SK-N-MC (cell line): ENCODE measurements around the gene ELAVL1.

Experiments
- DNase-seq: peaks from one replicate; pipeline ENCODE4 v3.0.0-alpha.2; 2011; ENCODE audit warnings: low read depth, low spot score
- H3K27ac ChIP-seq: fragments of 200-600 bp; sonication (generic); 2 replicates; pipeline ENCODE4 v1.5.1; 2016; ENCODE audit warnings: mixed run types
- H3K36me3 ChIP-seq: fragments of 200-600 bp; sonication (generic); 2 replicates; pipeline ENCODE4 v1.6.1; 2017; ENCODE audit warnings: antibody characterized with exemption, low read length, mixed read lengths; ENCODE audit not compliant: insufficient read depth
- H3K4me3 ChIP-seq: fragments of 200-600 bp; sonication (generic); 2 replicates; pipeline ENCODE4 v1.5.1; 2016
- H3K9ac ChIP-seq: fragments of 200-600 bp; sonication (generic); 2 replicates; pipeline ENCODE4 v1.8.0; 2017; ENCODE audit warnings: mixed run types, mixed read lengths; ENCODE audit not compliant: insufficient read length
- H3K9me3 ChIP-seq: fragments of 200-600 bp; sonication (generic); 2 replicates; pipeline ENCODE4 v1.6.1; 2017; ENCODE audit warnings: low read depth, mild to moderate bottlenecking, antibody characterized with exemption, low read length, moderate library complexity, mixed read lengths
- EZH2 ChIP-seq: fragments of 200-600 bp; sonication (generic); IDR thresholded peaks from one replicate; pipeline ENCODE4 v1.6.1; 2017; ENCODE audit warnings: antibody characterized with exemption
- FOXP2 ChIP-seq: optimal IDR thresholded peaks from 2 replicates; pipeline ENCODE3; 2011; ENCODE audit warnings: mild to moderate bottlenecking, moderate library complexity; ENCODE audit not compliant: insufficient read depth; ENCODE audit errors: extremely low read length, control extremely low read depth
- POLR2AphosphoS5 ChIP-seq: IDR thresholded peaks from 2 replicates; pipeline ENCODE4 v1.6.1; 2012; ENCODE audit warnings: mild to moderate bottlenecking, low read depth, low read length, borderline replicate concordance

The ELAVL1 gene

DNA sequence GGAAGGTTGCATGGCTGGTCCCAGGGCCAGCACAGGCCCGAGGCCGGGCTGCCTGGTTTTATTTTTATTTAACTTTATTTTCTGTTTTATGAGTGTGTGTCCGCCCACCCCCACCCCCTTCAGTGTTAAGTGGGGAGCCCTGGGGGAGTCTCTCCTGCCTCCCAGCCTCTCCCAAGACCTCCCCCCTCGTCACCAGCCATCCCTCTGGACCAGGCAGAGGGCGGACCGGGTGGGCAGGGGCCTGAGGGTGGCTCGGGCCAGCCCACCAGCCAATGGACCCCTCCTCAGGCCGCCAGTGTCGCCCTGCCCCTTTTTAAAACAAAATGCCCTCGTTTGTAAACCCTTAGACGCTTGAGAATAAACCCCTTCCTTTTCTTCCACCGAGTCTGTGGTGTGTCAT is 91.3 kb downstream of the ELAVL1 start:
- H3K27ac ChIP-seq = no peak overlapping the region
- H3K4me3 ChIP-seq = no peak overlapping the region
- no peaks in the 10 kb centered on the region for H3K9me3 ChIP-seq
- no peak for TF ChIP-seq EZH2
- no peak overlapping the region for H3K9ac ChIP-seq
- no peak for DNase-seq
- peaks cover 22% of the 10 kb centered on the region; the same call in 1 of the 2 replicates for H3K36me3 ChIP-seq

DNA sequence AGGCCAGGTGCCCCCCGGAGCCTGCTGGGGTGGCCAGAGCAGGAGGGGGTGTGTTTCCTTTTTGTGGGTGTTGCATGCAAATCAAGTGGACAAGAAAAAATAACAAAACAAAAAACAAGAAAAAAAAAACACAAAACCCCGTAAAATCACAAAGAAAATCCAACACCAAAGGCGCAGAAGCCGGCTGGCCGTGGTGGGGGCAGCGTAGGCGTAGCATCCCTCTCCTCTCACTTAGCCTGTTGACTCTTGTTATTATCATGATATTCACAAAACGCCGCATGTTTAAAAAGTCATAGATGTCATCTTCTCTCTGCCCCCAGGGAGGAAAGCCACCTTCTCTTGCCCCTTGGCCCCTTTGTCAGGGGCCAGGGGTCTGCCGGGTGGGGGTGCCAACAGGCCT is 91.8 kb downstream of the ELAVL1 start:
- Histone ChIP-seq H3K36me3 (peaks cover 22% of the 10 kb centered on the region; the same call in 1 of the 2 replicates), H3K4me3 (no peak overlapping the region), H3K27ac (no peak overlapping the region), H3K9ac (no peak overlapping the region), H3K9me3 (no peaks in the 10 kb centered on the region)
- DNase-seq = no peak
- no peak for TF ChIP-seq POLR2AphosphoS5
- TF ChIP-seq EZH2 = no peak
- no peak for TF ChIP-seq FOXP2

- H3K36me3 ChIP-seq = peaks cover 22% of the 10 kb centered on the region; the same call in 1 of the 2 replicates
- no peak for DNase-seq
- H3K27ac ChIP-seq = no peak overlapping the region
- H3K9ac ChIP-seq = no peak overlapping the region
- no peaks in the 10 kb centered on the region for H3K9me3 ChIP-seq
- no peak overlapping the region for H3K4me3 ChIP-seq
- TF ChIP-seq FOXP2 = no peak
- TF ChIP-seq POLR2AphosphoS5 = no peak
- TF ChIP-seq EZH2 = no peak
Measured at GRCh38 chr19:7912697-7913564, 92.5 kb downstream of the ELAVL1 start.

DNA sequence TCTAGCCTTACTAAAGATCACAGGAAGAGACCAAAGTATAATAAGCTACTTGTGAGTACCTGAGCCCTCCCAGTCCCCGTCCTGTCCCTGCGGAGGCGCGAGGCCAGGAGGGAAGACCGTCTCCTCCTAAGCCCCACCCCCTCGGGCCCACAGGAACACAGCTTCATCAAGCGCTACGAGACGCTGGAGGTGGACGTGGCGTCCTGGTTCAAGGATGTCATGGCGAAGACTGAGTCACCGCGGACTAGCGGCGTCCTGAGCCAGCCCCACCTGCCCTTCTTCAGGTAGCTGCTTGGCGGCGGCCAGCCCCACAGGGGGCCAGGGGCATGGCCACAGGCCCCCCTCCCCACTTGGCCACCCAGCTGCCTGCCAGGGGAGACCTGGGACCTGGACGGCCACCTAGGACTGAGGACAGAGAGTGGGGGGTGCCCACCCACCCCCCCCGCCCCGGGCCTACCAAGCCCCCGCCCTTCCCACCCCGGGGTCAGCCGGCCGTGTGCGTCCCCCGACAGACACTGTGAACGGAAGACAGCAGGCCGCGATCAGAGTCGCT is 93.2 kb downstream of the ELAVL1 start:
- Histone ChIP-seq H3K27ac (no peak overlapping the region), H3K9me3 (no peaks in the 10 kb centered on the region), H3K4me3 (no peak overlapping the region), H3K9ac (no peak overlapping the region), H3K36me3 (peaks cover 22% of the 10 kb centered on the region; the same call in 1 of the 2 replicates)
- DNase-seq = no peak
- TF ChIP-seq POLR2AphosphoS5 (no peak), FOXP2 (no peak), EZH2 (no peak)

- TF ChIP-seq POLR2AphosphoS5 = no peak
- Histone ChIP-seq H3K36me3 (peaks cover 22% of the 10 kb centered on the region; the same call in 1 of the 2 replicates), H3K9ac (no peak overlapping the region), H3K27ac (no peak overlapping the region), H3K9me3 (no peaks in the 10 kb centered on the region), H3K4me3 (no peak overlapping the region)
- DNase-seq = no peak
Measured at GRCh38 chr19:7911508-7912143, 93.8 kb downstream of the ELAVL1 start.

DNA sequence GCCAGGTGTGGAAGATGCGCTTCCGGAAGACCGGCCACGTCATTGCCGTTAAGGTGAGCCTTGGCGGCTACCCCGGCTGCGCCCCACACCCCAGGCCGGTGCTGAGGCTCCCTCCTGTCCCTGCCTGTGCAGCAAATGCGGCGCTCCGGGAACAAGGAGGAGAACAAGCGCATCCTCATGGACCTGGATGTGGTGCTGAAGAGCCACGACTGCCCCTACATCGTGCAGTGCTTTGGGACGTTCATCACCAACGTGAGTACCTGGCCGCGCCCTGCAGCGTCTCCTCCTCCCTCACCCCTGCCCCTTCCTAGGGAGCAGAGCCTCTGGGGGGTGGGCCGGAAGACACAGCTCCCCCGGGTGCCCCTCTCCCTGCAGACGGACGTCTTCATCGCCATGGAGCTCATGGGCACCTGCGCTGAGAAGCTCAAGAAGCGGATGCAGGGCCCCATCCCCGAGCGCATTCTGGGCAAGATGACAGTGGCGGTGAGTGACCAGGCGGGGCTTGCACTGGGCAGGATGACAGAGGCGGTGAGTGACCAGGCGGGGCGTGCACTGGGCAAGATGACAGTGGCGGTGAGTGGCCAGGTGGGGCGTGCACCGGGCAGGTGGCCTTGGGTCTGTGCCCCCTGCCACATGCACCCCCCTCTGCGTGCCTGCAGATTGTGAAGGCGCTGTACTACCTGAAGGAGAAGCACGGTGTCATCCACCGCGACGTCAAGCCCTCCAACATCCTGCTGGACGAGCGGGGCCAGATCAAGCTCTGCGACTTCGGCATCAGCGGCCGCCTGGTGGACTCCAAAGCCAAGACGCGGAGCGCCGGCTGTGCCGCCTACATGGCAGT is 94.9 kb downstream of the ELAVL1 start:
- TF ChIP-seq EZH2 (no peak), POLR2AphosphoS5 (no peak), FOXP2 (no peak)
- no peak overlapping the region for H3K4me3 ChIP-seq
- H3K9ac ChIP-seq = no peak overlapping the region
- H3K27ac ChIP-seq = no peak overlapping the region
- H3K9me3 ChIP-seq = no peaks in the 10 kb centered on the region
- DNase-seq = no peak
- H3K36me3 ChIP-seq = peaks cover 31% of the 10 kb centered on the region; the same call in 1 of the 2 replicates

- no peak for DNase-seq
- Histone ChIP-seq H3K36me3 (peaks cover 31% of the 10 kb centered on the region; the same call in 1 of the 2 replicates), H3K9ac (no peak overlapping the region), H3K4me3 (no peak overlapping the region), H3K9me3 (no peaks in the 10 kb centered on the region), H3K27ac (no peak overlapping the region)
- TF ChIP-seq POLR2AphosphoS5 = no peak
- TF ChIP-seq FOXP2 = no peak
- TF ChIP-seq EZH2 = no peak
Measured at GRCh38 chr19:7909471-7910067, 95.9 kb downstream of the ELAVL1 start.
